Nephron (organoid): ENCODE measurements around the gene CYP2C9.

Source experiments
- H3K27ac Mint-ChIP-seq, 3 experiments: 2 replicates each; pipeline ENCODE4 v1.8.0; 2020; ENCODE audit warnings: mixed read lengths in 3 of 3, mild to moderate bottlenecking in 2 of 3, moderate library complexity in 1 of 3
- H3K27me3 Mint-ChIP-seq: 2 replicates; pipeline ENCODE4 v1.8.0; 2021; ENCODE audit warnings: low read depth, mild to moderate bottlenecking, moderate library complexity, mixed read lengths
- H3K36me3 Mint-ChIP-seq: 2 replicates; pipeline ENCODE4 v1.8.0; 2020; ENCODE audit warnings: low read depth, mixed read lengths
- H3K4me1 Mint-ChIP-seq: 2 replicates; pipeline ENCODE4 v1.8.0; 2020; ENCODE audit warnings: mixed read lengths
- H3K4me3 Mint-ChIP-seq, 3 experiments: 2 replicates each; pipeline ENCODE4 v1.8.0; 2020; ENCODE audit warnings: mild to moderate bottlenecking in 3 of 3, mixed read lengths in 3 of 3, moderate library complexity in 2 of 3
- H3K9me3 Mint-ChIP-seq: 2 replicates; pipeline ENCODE4 v1.8.0; 2020; ENCODE audit warnings: mixed read lengths
- TF ChIP-seq, protein P1 (sequence below), 3 experiments: fragments of 200-600 bp; sonication (generic); IDR thresholded peaks; one replicate each; pipeline ENCODE4 v1.5.0; 2021; ENCODE audit warnings: antibody characterized with exemption in 3 of 3; ENCODE audit not compliant: unreplicated experiment in 3 of 3

Gene CYP2C9

DNA sequence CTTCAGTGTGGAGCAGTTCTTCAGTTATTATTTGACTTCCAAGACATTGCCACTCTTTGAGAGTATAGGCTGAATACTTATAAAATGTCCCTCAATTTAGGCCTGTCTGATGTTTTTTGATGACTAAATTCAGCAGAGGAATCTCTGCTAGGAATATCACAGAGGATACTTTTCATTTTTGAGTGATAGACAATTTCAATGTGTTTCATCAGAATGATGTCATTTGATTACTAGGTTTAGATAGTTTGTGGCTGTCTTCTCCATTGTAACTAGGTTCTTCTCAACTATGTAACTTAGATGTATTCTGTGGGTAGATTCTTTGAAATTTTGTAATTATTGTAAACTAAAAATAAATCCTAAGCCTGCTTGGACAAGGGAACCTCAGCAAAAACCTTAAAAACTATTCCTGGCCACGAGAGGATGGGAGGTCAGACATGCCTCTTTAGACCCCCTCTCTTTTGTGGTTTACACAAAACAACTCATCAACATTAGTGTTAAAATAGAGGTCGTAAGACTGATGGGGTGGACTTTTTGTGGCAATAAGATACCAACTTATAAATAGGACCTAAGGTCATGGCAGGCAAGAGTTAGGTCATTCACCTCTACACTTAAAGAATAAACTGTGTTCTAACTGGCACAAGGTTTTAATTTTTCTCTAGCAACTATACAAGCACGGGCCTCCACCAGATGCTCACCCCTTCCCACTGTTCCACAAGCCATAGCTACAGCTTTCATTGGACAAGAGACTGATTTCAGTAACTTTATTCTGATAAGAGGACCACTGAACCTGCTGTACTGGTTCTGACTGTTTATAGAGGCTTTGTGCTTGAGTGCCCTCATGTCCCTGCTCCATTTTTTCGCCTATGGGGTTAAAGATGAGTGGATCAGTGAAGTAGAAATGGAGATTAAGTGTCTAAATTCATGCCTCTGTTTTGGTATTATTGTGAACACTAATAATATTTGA is 97.2 kb downstream of the CYP2C9 start:
- Mint-ChIP-seq H3K4me1 (no peaks in the 10 kb centered on the region), H3K27ac (no peak overlapping the region), H3K9me3 (no peaks in the 10 kb centered on the region), H3K4me3 (no peak overlapping the region), H3K27me3 (no peaks in the 10 kb centered on the region), H3K36me3 (no peaks in the 10 kb centered on the region)
- TF ChIP-seq, protein P1, sequence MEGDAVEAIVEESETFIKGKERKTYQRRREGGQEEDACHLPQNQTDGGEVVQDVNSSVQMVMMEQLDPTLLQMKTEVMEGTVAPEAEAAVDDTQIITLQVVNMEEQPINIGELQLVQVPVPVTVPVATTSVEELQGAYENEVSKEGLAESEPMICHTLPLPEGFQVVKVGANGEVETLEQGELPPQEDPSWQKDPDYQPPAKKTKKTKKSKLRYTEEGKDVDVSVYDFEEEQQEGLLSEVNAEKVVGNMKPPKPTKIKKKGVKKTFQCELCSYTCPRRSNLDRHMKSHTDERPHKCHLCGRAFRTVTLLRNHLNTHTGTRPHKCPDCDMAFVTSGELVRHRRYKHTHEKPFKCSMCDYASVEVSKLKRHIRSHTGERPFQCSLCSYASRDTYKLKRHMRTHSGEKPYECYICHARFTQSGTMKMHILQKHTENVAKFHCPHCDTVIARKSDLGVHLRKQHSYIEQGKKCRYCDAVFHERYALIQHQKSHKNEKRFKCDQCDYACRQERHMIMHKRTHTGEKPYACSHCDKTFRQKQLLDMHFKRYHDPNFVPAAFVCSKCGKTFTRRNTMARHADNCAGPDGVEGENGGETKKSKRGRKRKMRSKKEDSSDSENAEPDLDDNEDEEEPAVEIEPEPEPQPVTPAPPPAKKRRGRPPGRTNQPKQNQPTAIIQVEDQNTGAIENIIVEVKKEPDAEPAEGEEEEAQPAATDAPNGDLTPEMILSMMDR (IDR thresholded peaks at IDR 0.05; ENCODE audit: unreplicated experiment in 3 of 3) = no peak

DNA sequence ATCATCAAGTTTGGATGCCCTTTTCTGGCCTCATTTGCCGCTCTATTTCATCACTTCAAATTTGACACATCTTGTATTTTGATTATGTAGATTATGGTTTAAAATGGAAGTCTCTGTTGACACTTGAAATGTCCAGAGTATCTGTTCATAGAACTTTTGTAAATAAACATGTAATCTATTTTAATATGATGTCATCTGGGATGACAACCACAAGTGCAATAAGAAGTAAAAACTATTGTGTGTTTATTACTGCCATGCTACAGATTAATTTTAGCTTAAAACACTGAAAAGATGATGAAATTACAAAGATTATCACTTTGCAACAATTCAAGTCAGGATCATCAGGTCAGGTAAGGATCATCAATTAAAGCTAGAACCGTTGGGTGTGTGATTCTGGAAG is 100.8 kb downstream of the CYP2C9 start:
- TF ChIP-seq, protein P1 (IDR thresholded peaks at IDR 0.05; ENCODE audit: unreplicated experiment in 3 of 3) = no peak
- Mint-ChIP-seq H3K9me3 (no peaks in the 10 kb centered on the region), H3K27me3 (no peaks in the 10 kb centered on the region), H3K27ac (no peak overlapping the region), H3K36me3 (no peaks in the 10 kb centered on the region), H3K4me1 (no peaks in the 10 kb centered on the region), H3K4me3 (no peak overlapping the region)
